IMR-90 (cell line): ENCODE data around the gene DAPK1. TPM values are rescaled to one million over a fixed set of nuclear protein-coding genes. Genes with fewer than 3 reads are reported as not detected.
A peak's percentile ranks its signal among the peaks of the same experiment; 100 is the strongest.

Source experiments
- ATAC-seq: fragments of 200-7000 bp; cut with Tn5 transposase; 2 replicates; pipeline ENCODE4 v1.9.1; 2020; ENCODE audit warnings: low read depth, mild to moderate bottlenecking, moderate library complexity
- BruUV-seq: library from RNA; stranded (reverse); fragments of 400-500 nt; replicated peaks from 2 replicates; lab custom pipeline; 2021; lab: Mats Ljungman, UMichigan
- CTCF ChIA-PET: fragments of 300-600 bp; formaldehyde crosslinking; extraction: SDS; loops from one replicate; lab custom pipeline; 2021; ENCODE audit warnings: antibody characterized with exemption; lab: Yijun Ruan, JAX
- POLR2A ChIA-PET: fragments of 300-600 bp; sonication (Branson Sonifier 250); formaldehyde crosslinking; loops from one replicate; lab custom pipeline; 2022; ENCODE audit warnings: antibody characterized with exemption; ENCODE audit not compliant: unreplicated experiment; lab: Charles Lee
- DNase-seq: peaks from one replicate; pipeline ENCODE4 v3.0.0; 2013
- H2AFZ ChIP-seq: replicated peaks from 2 replicates; pipeline ENCODE3; 2013; ENCODE audit warnings: low read length, mild to moderate bottlenecking; ENCODE audit not compliant: poor library complexity
- H2AK5ac ChIP-seq: 2 replicates; pipeline ENCODE4 v1.6.1; 2013; ENCODE audit warnings: low read depth, low read length, inconsistent platforms
- H2AK9ac ChIP-seq: replicated peaks from 2 replicates; pipeline ENCODE3; 2013; ENCODE audit warnings: mild to moderate bottlenecking, low read depth, low read length, moderate library complexity; ENCODE audit not compliant: poor library complexity
- H2BK120ac ChIP-seq: 2 replicates; pipeline ENCODE4 v1.6.1; 2013; ENCODE audit warnings: low read depth, low read length, inconsistent platforms
- H2BK15ac ChIP-seq: 3 replicates; pipeline ENCODE4 v1.6.1; 2013; ENCODE audit warnings: low read depth, low read length, inconsistent platforms
- H2BK20ac ChIP-seq: 2 replicates; pipeline ENCODE4 v1.6.1; 2013; ENCODE audit warnings: low read depth, mild to moderate bottlenecking, inconsistent platforms, low read length, moderate library complexity
- H2BK5ac ChIP-seq: 2 replicates; pipeline ENCODE4 v1.6.1; 2013; ENCODE audit warnings: mild to moderate bottlenecking, low read depth, low read length, inconsistent platforms; ENCODE audit not compliant: poor library complexity, severe bottlenecking
- H3K14ac ChIP-seq: replicated peaks from 2 replicates; pipeline ENCODE4 v1.6.1; 2013; ENCODE audit warnings: low read depth, low read length, inconsistent platforms
- H3K18ac ChIP-seq: 2 replicates; pipeline ENCODE4 v1.6.1; 2013; ENCODE audit warnings: low read depth, low read length, control low read depth
- H3K23ac ChIP-seq: 2 replicates; pipeline ENCODE4 v1.6.1; 2013; ENCODE audit warnings: low read depth, low read length, inconsistent platforms
- H3K27ac ChIP-seq: 2 replicates; pipeline ENCODE4 v1.5.1; 2013; ENCODE audit warnings: mild to moderate bottlenecking, control low read depth, low read length; ENCODE audit not compliant: insufficient read depth
- H3K27me3 ChIP-seq: 2 replicates; pipeline ENCODE4 v1.6.1; 2013; ENCODE audit warnings: low read length; ENCODE audit not compliant: control insufficient read depth, insufficient read depth
- H3K36me3 ChIP-seq: 2 replicates; pipeline ENCODE4 v1.6.1; 2013; ENCODE audit warnings: low read length, mixed read lengths; ENCODE audit not compliant: control insufficient read depth, insufficient read depth
- H3K4ac ChIP-seq: 2 replicates; pipeline ENCODE4 v1.6.1; 2013; ENCODE audit warnings: low read depth, low read length, inconsistent platforms
- H3K4me1 ChIP-seq: 2 replicates; pipeline ENCODE4 v1.6.1; 2013; ENCODE audit warnings: low read length, mixed read lengths; ENCODE audit not compliant: control insufficient read depth, insufficient read depth
- H3K4me2 ChIP-seq: 2 replicates; pipeline ENCODE4 v1.6.1; 2013; ENCODE audit warnings: low read depth, mild to moderate bottlenecking, control low read depth, low read length, moderate library complexity
- H3K4me3 ChIP-seq: 2 replicates; pipeline ENCODE4 v1.5.1; 2013; ENCODE audit warnings: low read depth, mild to moderate bottlenecking, control low read depth, low read length, moderate library complexity; ENCODE audit not compliant: insufficient read depth
- H3K56ac ChIP-seq: 2 replicates; pipeline ENCODE4 v1.6.1; 2013; ENCODE audit warnings: low read length, inconsistent platforms; ENCODE audit not compliant: insufficient read depth; ENCODE audit errors: extremely low read depth
- H3K79me1 ChIP-seq, 2 experiments: 2 replicates each; pipeline ENCODE4 v1.6.1; 2013; ENCODE audit warnings: low read length in 2 of 2, inconsistent platforms in 1 of 2, low read depth in 1 of 2
- H3K9ac ChIP-seq: 2 replicates; pipeline ENCODE4 v1.6.1; 2013; ENCODE audit warnings: low read depth, low read length, control low read depth
- H3K9me1 ChIP-seq: 2 replicates; pipeline ENCODE4 v1.6.1; 2013; ENCODE audit warnings: low read length, inconsistent platforms; ENCODE audit not compliant: insufficient read depth
- H3K9me3 ChIP-seq: 2 replicates; pipeline ENCODE4 v1.6.1; 2013; ENCODE audit warnings: low read length; ENCODE audit not compliant: control insufficient read depth, insufficient read depth
- H4K20me1 ChIP-seq: 2 replicates; pipeline ENCODE4 v1.6.1; 2013; ENCODE audit warnings: low read length, inconsistent platforms; ENCODE audit not compliant: insufficient read depth
- H4K5ac ChIP-seq: 2 replicates; pipeline ENCODE4 v1.6.1; 2013; ENCODE audit warnings: mild to moderate bottlenecking, low read depth, low read length, control low read depth
- H4K8ac ChIP-seq, 2 experiments: 2 replicates each; pipeline ENCODE4 v1.6.1; 2013; ENCODE audit warnings: low read depth in 2 of 2, low read length in 2 of 2, control low read depth in 1 of 2, inconsistent platforms in 1 of 2
- H4K91ac ChIP-seq: 2 replicates; pipeline ENCODE4 v1.6.1; 2013; ENCODE audit warnings: low read depth, low read length, inconsistent platforms; ENCODE audit not compliant: insufficient read depth
- CEBPB ChIP-seq: IDR thresholded peaks from 2 replicates; pipeline ENCODE4 v1.6.1; 2012; ENCODE audit warnings: low read depth, low read length, improper control_type of control experiment
- CHD1 ChIP-seq: IDR thresholded peaks from 2 replicates; pipeline ENCODE4 v1.6.1; 2012; ENCODE audit warnings: low read depth, low read length, improper control_type of control experiment
- FOS ChIP-seq: fragments of 150-350 bp; IDR thresholded peaks from 2 replicates; pipeline ENCODE4 v1.6.1; 2016; ENCODE audit warnings: low read depth, low read length
- MAFK ChIP-seq: IDR thresholded peaks from 2 replicates; pipeline ENCODE4 v1.6.1; 2012; ENCODE audit warnings: low read depth, low read length, improper control_type of control experiment
- MAZ ChIP-seq: IDR thresholded peaks from 2 replicates; pipeline ENCODE4 v1.6.1; 2012; ENCODE audit warnings: low read depth, mild to moderate bottlenecking, low read length, improper control_type of control experiment, moderate library complexity, borderline replicate concordance
- MXI1 ChIP-seq: IDR thresholded peaks from 2 replicates; pipeline ENCODE4 v1.6.1; 2012; ENCODE audit warnings: low read depth, mild to moderate bottlenecking, low read length, moderate library complexity, borderline replicate concordance
- NFE2L2 ChIP-seq: fragments of 150-350 bp; IDR thresholded peaks from 2 replicates; pipeline ENCODE4 v1.6.1; 2016; ENCODE audit warnings: low read depth, mild to moderate bottlenecking, low read length
- SMC3 ChIP-seq: fragments of 150-350 bp; IDR thresholded peaks from 2 replicates; pipeline ENCODE4 v1.6.1; 2016; ENCODE audit warnings: low read depth, mild to moderate bottlenecking, antibody characterized with exemption, low read length, moderate library complexity
- WGBS, 2 experiments: methylation state at CpG; one replicate each; pipeline versions ENCODE4 v1.1.5 to v1.1.7; 2013; ENCODE audit warnings: missing lambda C conversion rate in 2 of 2; ENCODE audit not compliant: insufficient read length in 1 of 2; ENCODE audit errors: extremely low coverage in 2 of 2; 5-methylcytosine and 5-hydroxymethylcytosine counted together
- dilution Hi-C: fragments of 300-500 bp; cut with HindIII; formaldehyde crosslinking; loops from one replicate; pipeline ENCODE4 v1.14.3; 2018; ENCODE audit warnings: low sequenced_read_pairs; ENCODE audit not compliant: unreplicated experiment
- in situ Hi-C: fragments of 300-500 bp; cut with MboI; formaldehyde crosslinking; loops from 3 replicates; pipeline ENCODE4 v1.14.3; 2019; ENCODE audit warnings: low sequenced_read_pairs, inconsistent platforms, mixed read lengths
- intact Hi-C: fragments of 100-400 bp; cut with micrococcal nuclease; formaldehyde crosslinking; loops from 2 replicates; pipeline ENCODE4 v1.10.0; 2022
- polyA plus RNA-seq, 3 experiments: library from polyadenylated mRNA; depleted of rRNA; stranded (reverse); fragments of >200 nt; gene quantifications; 2 replicates each; pipeline ENCODE4 v1.2.3, GENCODE V29; 2012; ENCODE audit warnings: low replicate concordance in 1 of 3
- total RNA-seq: library from RNA; depleted of rRNA; stranded (reverse); fragments of >200 nt; gene quantifications from 2 replicates; pipeline ENCODE4 v1.2.3, GENCODE V29; 2012
- TF ChIP-seq, protein P1 (sequence below): fragments of 150-350 bp; IDR thresholded peaks from 2 replicates; pipeline ENCODE4 v1.6.1; 2016; ENCODE audit warnings: low read depth, mild to moderate bottlenecking, low read length, moderate library complexity, borderline replicate concordance
- TF ChIP-seq, protein P2 (sequence below): conservative IDR thresholded peaks from 2 replicates; pipeline ENCODE4 v1.5.1; 2012; ENCODE audit warnings: mild to moderate bottlenecking, low read depth, low read length, improper control_type of control experiment
- TF ChIP-seq, protein P3 (sequence below): fragments of 150-350 bp; IDR thresholded peaks from 2 replicates; pipeline ENCODE4 v1.6.1; 2017; ENCODE audit warnings: mild to moderate bottlenecking, antibody characterized with exemption, low read length, low read depth

DAPK1 gene
- total and polyA plus RNA-seq, 2 of the 4 experiments (the other 2 are of a cell fraction): under 0.01 to 0.03 TPM

DNA sequence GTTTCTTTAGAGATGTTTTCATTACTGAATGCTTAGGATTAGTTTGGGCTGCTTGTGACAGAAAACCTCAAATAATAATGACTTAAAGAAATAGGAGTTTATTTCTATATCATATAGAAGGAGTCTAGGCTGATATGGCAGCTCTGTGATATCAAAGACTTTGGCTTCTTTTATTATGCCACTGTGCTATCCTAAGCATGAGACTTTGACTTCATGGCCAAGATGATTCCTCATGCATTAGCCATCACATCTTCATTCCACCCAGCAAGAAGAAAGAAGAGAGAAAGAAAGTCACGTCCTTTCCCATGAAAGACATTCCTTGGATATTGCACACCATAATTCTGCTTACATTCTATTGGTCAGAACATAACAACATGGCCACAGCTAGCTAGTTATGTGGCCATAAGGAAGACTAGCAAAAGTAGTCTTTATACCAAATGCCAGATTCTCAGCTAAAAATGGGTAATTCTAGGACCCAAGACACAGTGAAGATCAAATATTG, 76.2 kb downstream of the DAPK1 start:
- no peak overlapping the region for H3K23ac ChIP-seq
- H3K4me1 ChIP-seq: no peaks in the 10 kb centered on the region
- POLR2A ChIA-PET: no interaction called here
- no peak overlapping the region for H2BK15ac ChIP-seq
- intact Hi-C loops (no loop called here), dilution Hi-C loops (no loop called here), in situ Hi-C loops (no loop called here)
- H3K4me3 ChIP-seq: no peak overlapping the region
- no peak overlapping the region for H2BK5ac ChIP-seq
- no peaks in the 10 kb centered on the region for H3K9me1 ChIP-seq
- no peak overlapping the region for H4K91ac ChIP-seq
- CTCF ChIA-PET: no interaction called here
- H4K20me1 ChIP-seq: no peaks in the 10 kb centered on the region
- H3K18ac ChIP-seq: no peak overlapping the region
- no peak overlapping the region for H2BK120ac ChIP-seq
- no peak overlapping the region for H3K14ac ChIP-seq
- H4K8ac ChIP-seq: no peak overlapping the region
- no peaks in the 10 kb centered on the region for H3K79me1 ChIP-seq
- H3K27me3 ChIP-seq: peaks cover 2% of the 10 kb centered on the region; the same call in 1 of the 2 replicates
- no peak overlapping the region for H2AK9ac ChIP-seq
- no peak overlapping the region for H2BK20ac ChIP-seq
- no peaks in the 10 kb centered on the region for H3K36me3 ChIP-seq
- no peak overlapping the region for H3K4me2 ChIP-seq
- H3K27ac ChIP-seq: no peak overlapping the region
- no CpG with 5 or more reads among the region's 1 CpG for WGBS, 2 experiments
- H4K5ac ChIP-seq: no peak overlapping the region
- H2AFZ ChIP-seq: no peak overlapping the region
- ATAC-seq (no peak), DNase-seq (peak; percentile 34)
- no peak overlapping the region for H3K9ac ChIP-seq
- no peak overlapping the region for H3K4ac ChIP-seq
- H2AK5ac ChIP-seq: no peak overlapping the region
- TF ChIP-seq, protein P1, sequence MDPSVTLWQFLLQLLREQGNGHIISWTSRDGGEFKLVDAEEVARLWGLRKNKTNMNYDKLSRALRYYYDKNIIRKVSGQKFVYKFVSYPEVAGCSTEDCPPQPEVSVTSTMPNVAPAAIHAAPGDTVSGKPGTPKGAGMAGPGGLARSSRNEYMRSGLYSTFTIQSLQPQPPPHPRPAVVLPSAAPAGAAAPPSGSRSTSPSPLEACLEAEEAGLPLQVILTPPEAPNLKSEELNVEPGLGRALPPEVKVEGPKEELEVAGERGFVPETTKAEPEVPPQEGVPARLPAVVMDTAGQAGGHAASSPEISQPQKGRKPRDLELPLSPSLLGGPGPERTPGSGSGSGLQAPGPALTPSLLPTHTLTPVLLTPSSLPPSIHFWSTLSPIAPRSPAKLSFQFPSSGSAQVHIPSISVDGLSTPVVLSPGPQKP: no peak
- no peak for TF ChIP-seq MXI1
- no peak for TF ChIP-seq MAZ
- TF ChIP-seq NFE2L2: no peak
- TF ChIP-seq, protein P2, sequence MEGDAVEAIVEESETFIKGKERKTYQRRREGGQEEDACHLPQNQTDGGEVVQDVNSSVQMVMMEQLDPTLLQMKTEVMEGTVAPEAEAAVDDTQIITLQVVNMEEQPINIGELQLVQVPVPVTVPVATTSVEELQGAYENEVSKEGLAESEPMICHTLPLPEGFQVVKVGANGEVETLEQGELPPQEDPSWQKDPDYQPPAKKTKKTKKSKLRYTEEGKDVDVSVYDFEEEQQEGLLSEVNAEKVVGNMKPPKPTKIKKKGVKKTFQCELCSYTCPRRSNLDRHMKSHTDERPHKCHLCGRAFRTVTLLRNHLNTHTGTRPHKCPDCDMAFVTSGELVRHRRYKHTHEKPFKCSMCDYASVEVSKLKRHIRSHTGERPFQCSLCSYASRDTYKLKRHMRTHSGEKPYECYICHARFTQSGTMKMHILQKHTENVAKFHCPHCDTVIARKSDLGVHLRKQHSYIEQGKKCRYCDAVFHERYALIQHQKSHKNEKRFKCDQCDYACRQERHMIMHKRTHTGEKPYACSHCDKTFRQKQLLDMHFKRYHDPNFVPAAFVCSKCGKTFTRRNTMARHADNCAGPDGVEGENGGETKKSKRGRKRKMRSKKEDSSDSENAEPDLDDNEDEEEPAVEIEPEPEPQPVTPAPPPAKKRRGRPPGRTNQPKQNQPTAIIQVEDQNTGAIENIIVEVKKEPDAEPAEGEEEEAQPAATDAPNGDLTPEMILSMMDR: no peak
- TF ChIP-seq SMC3: no peak
- TF ChIP-seq MAFK: no peak
- TF ChIP-seq CEBPB: no peak
- TF ChIP-seq FOS: no peak
- TF ChIP-seq, protein P3, sequence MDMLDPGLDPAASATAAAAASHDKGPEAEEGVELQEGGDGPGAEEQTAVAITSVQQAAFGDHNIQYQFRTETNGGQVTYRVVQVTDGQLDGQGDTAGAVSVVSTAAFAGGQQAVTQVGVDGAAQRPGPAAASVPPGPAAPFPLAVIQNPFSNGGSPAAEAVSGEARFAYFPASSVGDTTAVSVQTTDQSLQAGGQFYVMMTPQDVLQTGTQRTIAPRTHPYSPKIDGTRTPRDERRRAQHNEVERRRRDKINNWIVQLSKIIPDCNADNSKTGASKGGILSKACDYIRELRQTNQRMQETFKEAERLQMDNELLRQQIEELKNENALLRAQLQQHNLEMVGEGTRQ: no peak
- TF ChIP-seq CHD1: no peak
- H3K56ac ChIP-seq: no peak overlapping the region
- peaks cover 2% of the 10 kb centered on the region; the same call in 1 of the 2 replicates for H3K9me3 ChIP-seq
- BruUV-seq: no TSS peak
